Measurements from ENCODE around the gene SAMD8. TPM values are rescaled to one million over a fixed set of nuclear protein-coding genes. Genes with fewer than 3 reads are reported as not detected.
A peak's percentile ranks its signal among the peaks of the same experiment; 100 is the strongest.
"Not testable (repeated sequence)": the region's sequence is repeated elsewhere in the genome, so short reads cannot be mapped to it uniquely, and the experiment has no call there.

SAMD8 gene
- total RNA-seq, 1 donor from 2014 or later = 24.6 TPM

DNA sequence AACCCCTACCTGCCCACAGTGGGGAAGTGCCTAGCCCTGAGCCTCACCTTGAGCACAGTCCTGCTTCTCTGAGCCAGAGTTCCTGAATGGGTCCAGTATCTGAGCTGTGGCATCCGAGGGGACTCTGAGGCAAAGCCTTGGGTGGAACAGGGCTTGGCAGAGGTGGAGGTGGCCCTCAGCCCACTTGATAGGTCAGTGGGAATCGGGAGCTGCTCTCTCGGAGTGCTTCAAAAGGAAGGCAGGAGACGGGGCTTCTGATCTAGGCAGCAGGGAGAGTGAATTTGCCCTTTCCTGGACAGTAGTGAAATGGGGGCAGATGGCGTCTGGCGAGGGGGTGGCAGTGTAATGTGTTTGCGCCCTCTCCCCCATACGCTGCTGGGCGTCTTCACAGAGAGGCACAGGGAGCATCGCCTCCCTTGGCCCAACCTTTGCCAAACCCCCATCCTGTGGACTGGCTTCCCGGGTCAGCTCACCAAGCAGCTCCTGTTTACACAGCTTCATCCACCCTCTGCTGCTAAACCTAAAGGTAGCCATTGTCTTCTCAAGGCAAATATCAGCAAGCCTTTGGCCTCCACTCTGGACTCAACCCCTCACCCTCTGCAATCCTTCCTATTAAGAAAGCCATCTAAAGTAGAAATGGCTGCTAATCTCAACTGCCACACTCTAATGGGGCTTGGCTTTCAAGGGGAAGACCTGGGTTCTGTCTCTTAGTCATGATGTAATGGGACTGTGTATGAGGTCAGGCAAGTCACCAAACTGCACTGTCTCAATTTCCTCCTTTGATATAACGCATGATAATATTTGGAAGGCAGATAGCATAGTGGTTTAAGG, 78.0 kb downstream of the SAMD8 start:
- intact Hi-C loops (cut with micrococcal nuclease) = no loop called here
- no peak for DNase-seq
- Histone ChIP-seq H3K36me3 (no peaks in the 10 kb centered on the region), H3K27me3 (ENCODE audit: low read depth) (no peaks in the 10 kb centered on the region), H3K27ac (replicated peaks) (no peak overlapping the region), H3K4me1 (peaks cover 33% of the 10 kb centered on the region), H3K9me3 (replicated peaks) (no peaks in the 10 kb centered on the region), H3K4me3 (no peak overlapping the region)
- no peak for TF ChIP-seq CTCF (IDR thresholded peaks at IDR 0.05; ENCODE audit: borderline replicate concordance)

DNA sequence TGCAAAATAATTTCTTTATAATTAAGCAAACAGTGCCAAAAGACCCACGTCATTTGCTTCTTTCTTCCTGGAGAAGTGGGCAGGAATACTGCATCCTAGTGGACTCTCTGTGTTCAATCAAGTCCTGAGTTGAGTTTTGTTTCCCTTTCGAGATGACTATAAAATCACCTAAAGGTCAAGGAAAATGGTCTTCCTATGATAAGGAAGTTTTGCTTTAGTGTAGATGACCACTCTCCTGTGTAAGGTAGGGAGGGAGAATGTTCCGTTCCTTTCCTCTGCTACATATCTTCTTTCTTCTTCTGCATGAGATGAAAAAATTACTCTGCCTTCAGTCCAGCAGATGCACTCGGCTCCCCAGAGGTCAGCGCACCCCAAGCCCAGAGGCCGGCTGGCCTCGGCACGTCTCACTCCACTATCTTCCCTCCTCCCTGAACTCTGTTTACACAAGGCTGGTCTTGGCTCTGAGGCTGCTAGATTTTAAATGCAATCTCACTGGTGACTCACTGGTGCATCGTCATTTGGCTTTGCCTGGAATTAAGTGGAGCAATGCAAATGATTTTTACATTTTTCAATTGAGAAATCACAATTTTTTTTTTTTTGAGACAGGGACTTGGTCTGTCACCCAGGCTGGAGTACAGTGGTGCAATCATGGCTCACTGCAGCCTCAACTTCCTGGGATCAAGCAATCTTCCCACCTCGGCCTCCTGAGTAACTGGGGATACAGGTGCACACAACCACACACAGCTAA, 80.5 kb downstream of the SAMD8 start:
- no peak overlapping the region for H3K4me3 ChIP-seq
- no peak for TF ChIP-seq CTCF (IDR thresholded peaks at IDR 0.05; ENCODE audit: borderline replicate concordance)
- no peaks in the 10 kb centered on the region for H3K9me3 ChIP-seq (replicated peaks)
- intact Hi-C loops (cut with micrococcal nuclease) = no loop called here
- H3K27ac ChIP-seq (replicated peaks) = peak overlapping the region; percentile 59
- no peaks in the 10 kb centered on the region for H3K27me3 ChIP-seq (ENCODE audit: low read depth)
- peak; percentile 52 for DNase-seq
- peaks cover 24% of the 10 kb centered on the region for H3K4me1 ChIP-seq
- no peaks in the 10 kb centered on the region for H3K36me3 ChIP-seq

DNA sequence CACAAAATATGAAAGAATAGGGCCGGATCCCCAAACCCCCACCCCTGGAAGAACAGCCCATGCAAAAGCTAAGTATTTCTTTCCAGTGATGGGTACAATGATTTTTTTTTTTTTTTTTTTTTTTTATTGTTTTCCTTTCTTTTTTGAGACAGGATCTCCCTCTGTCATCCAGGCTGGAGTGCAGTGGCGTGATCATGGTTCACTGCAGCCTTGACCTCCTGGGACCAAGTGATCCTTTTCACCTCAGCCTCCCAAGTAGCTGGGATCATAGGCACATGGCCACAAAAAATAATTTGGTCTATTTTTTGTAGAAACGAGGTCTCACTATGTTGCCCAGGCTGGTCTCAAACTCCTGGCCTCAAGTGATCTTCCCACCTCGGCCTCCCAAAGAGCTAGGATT, 83.2 kb downstream of the SAMD8 start:
- H3K36me3 ChIP-seq; intact Hi-C loops (cut with micrococcal nuclease); H3K27me3 ChIP-seq (ENCODE audit: low read depth); H3K9me3 ChIP-seq (replicated peaks); DNase-seq; H3K4me3 ChIP-seq; H3K27ac ChIP-seq (replicated peaks): not testable (repeated sequence)
- H3K4me1 ChIP-seq = peaks cover 18% of the 10 kb centered on the region

GRCh38 chr10:75195035-75195763, 83.7 kb downstream of the SAMD8 start:
- no peak overlapping the region for H3K27ac ChIP-seq (replicated peaks)
- intact Hi-C loops (cut with micrococcal nuclease) = no loop called here
- no peak for DNase-seq
- H3K9me3 ChIP-seq (replicated peaks) = no peaks in the 10 kb centered on the region
- TF ChIP-seq CTCF (IDR thresholded peaks at IDR 0.05; ENCODE audit: borderline replicate concordance) = no peak
- H3K4me3 ChIP-seq = no peak overlapping the region
- no peaks in the 10 kb centered on the region for H3K36me3 ChIP-seq
- peaks cover 18% of the 10 kb centered on the region for H3K4me1 ChIP-seq
- H3K27me3 ChIP-seq (ENCODE audit: low read depth) = no peaks in the 10 kb centered on the region

DNA sequence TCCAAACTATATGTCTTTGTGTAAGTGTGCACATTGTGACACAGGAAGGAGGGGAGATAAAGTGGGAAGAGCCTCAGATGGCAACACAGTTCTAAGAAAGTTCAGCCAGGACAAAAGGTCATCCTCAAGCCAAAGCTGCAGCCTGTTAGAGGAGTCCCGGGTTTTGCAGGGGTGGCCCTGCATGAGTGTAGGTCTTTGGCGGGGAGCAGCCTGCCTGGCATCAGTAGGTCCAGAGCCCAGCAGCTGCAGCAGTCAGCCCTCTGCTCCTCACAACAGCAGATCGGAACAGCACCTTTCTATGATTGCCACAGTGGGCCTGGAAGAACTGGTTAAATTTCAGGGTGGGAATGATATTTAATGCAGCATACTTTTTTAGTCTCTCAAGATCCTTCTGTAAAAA, 85.6 kb downstream of the SAMD8 start:
- no peaks in the 10 kb centered on the region for H3K36me3 ChIP-seq
- DNase-seq = no peak
- H3K27me3 ChIP-seq (ENCODE audit: low read depth) = no peaks in the 10 kb centered on the region
- intact Hi-C loops (cut with micrococcal nuclease) = no loop called here
- H3K27ac ChIP-seq (replicated peaks) = no peak overlapping the region
- H3K4me1 ChIP-seq = peaks cover 11% of the 10 kb centered on the region
- H3K4me3 ChIP-seq = no peak overlapping the region
- no peaks in the 10 kb centered on the region for H3K9me3 ChIP-seq (replicated peaks)
- no peak for TF ChIP-seq CTCF (IDR thresholded peaks at IDR 0.05; ENCODE audit: borderline replicate concordance)
